Subcutaneous adipose tissue (tissue), 4 donors: ENCODE results near the gene TSPAN3. TPM values are rescaled to one million over a fixed set of nuclear protein-coding genes. Genes with fewer than 3 reads are reported as not detected.

Experiments
- CTCF ChIP-seq: fragments of 450-650 bp; IDR thresholded peaks from one replicate; pipeline ENCODE4 v1.5.1; 2016; ENCODE audit warnings: low read depth, mild to moderate bottlenecking, control low read depth, antibody characterized with exemption, moderate library complexity
- total RNA-seq, 4 donors: library from RNA; depleted of rRNA; stranded (reverse); fragments of >200 nt; gene quantifications; one replicate each; pipeline ENCODE4 v1.1.0, GENCODE V29; 2016

TSPAN3 gene
- total RNA-seq, 4 donors from 2014 or later = 274 to 484 (median 372) TPM

GRCh38 chr15:77009646-77010311, 61.1 kb downstream of the TSPAN3 start:
- no peak for TF ChIP-seq CTCF

DNA sequence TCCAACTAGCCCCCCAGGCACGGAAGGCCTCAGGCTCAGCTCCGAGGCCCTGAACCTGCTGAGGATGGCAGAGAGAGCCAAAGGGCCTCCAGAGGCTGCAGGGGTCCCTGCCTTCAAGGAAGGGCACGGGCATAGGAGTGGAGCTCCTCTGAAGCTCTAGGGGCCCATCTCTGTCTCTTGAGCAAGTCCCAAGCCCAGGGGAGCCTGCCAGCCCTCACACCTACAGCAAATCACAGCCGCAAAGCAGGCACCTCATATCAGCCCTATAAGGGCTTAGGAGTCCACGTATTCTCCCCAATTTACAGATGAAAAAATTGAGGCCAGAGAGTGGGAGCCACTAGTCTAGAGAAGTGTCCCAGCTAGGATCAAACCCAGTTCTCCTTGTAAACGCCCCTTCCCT, 61.7 kb downstream of the TSPAN3 start:
- no peak for TF ChIP-seq CTCF

DNA sequence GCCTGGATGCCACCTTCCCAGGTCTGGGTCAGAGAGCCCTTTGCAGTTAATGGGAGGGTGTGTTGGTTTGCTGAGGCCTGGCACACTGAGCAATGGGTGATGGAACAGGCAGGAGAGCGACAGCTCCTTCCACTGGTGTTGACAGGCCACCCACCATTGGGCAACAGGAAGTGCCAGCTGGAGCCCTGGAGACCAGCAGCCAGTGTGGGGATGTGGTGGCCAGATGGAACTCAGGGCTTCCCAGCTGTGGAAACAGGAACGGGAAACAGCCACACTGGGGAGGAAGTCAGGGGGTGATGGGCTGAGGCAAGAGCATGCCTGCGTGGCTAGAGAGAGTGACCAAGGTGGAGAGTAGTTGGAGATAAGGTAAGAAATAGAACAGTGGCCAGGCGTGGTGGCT, 66.7 kb downstream of the TSPAN3 start:
- no peak for TF ChIP-seq CTCF

- no peak for TF ChIP-seq CTCF
These were observed 67.7 kb downstream of the TSPAN3 start for GRCh38 chr15:77002954-77003912.

GRCh38 chr15:77002436-77002835, 68.5 kb downstream of the TSPAN3 start:
- TF ChIP-seq CTCF = no peak

DNA sequence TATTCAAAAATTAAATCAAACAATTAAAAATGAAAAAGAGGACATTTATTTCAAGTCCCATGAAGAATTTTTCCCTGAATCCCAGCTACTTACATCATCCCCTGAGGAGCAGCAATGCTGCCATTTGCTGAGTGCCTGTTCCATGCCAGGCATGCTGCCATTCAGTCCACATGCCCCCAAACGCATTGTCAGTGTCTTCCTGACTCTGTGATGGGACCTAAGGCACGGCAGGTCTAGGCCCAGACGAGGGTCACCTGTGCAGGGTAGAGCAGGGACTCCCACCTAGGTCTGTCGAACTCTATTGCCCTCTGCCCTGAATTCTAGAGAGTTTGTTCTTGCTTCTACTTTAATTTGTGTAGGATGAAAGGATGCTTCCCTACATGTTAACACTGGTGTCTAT, 68.9 kb downstream of the TSPAN3 start:
- TF ChIP-seq CTCF = no peak

DNA sequence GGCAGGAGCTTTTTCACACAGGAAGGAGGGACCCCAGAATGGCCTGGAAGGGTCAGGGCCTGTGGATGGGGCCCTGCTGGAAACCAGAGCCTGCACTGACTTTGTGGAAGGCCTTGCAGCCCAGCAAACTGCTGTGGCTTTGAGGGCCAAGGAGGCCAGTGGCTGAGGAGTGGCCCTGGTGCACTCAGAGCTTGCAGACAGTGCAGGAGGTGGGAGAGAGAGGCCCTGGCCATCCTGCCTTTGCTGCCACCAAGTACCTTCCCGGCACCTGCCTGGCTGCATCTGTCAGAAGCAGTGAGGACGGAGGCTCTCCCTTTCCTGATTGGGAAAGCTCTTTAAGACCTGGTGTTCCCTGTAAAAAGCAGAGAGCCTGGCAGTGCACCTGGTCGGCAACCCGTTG, 69.6 kb downstream of the TSPAN3 start:
- no peak for TF ChIP-seq CTCF
